ENCODE measurements around the gene PRKAG2. TPM values are rescaled to one million over a fixed set of nuclear protein-coding genes. Genes with fewer than 3 reads are reported as not detected.

The PRKAG2 gene
- total and polyA plus RNA-seq, 2 of the 8 experiments (the other 6 are each of a cell fraction or from before 2014, with no cell fraction given) = 7.5 to 18.1 TPM

DNA sequence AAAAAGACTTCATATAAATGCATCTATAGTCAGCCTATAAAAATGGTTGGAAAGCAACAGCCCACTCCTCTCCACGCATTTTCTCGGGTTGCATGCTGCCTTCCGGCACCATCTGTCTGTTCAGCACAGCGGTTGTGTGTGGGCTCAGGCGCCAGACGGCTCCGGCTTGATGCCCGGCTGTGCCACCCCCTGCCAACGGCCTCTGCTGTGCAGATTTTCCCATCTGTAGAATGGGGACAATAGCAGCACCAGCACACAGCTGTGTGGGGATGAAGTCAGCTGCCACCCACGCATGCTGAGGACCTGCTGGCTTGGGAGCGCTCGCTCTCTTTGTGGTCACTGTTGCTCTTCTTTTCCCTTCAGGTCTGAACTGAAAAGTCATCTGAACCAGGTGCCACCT, 19.5 kb downstream of the PRKAG2 start:
- no peaks in the 10 kb centered on the region for H3K79me2 ChIP-seq (ENCODE audit: control insufficient read depth in 1 of 2, insufficient read depth in 2 of 2, low read length in 2 of 2)
- no peak overlapping the region for H3K23ac ChIP-seq (ENCODE audit: insufficient read length)
- H2AFZ ChIP-seq (ENCODE audit: low read length) = no peak overlapping the region
- H3K9me3 ChIP-seq (ENCODE audit: insufficient read depth in 2 of 2, low read depth in 1 of 2, low read length in 1 of 2) = no peaks in the 10 kb centered on the region
- H2AK5ac ChIP-seq (ENCODE audit: low read depth, low read length) = no peak overlapping the region
- peaks cover 7% of the 10 kb centered on the region; the same call in 1 of the 2 replicates for H3K23me2 ChIP-seq (ENCODE audit: low read depth, low read length)
- no peak overlapping the region for H2BK20ac ChIP-seq (ENCODE audit: low read length)
- ChIA-PET POLR2A (ENCODE audit: partially characterized antibody) (no interaction called here), CTCF (ENCODE audit: partially characterized antibody) (interaction anchor here (0.7 kb wide), 1 partner anchor 146 kb away, joined by 3 read pairs; no protein-coding TSS in a partner anchor)
- no peak overlapping the region for H2BK5ac ChIP-seq (ENCODE audit: low read depth, low read length)
- no peak for DNase-seq (ENCODE audit: low read depth in 1 of 2, low spot score in 2 of 2)
- H3K4me1 ChIP-seq (replicated peaks in 1 of 4; ENCODE audit: control insufficient read depth in 3 of 4, insufficient read depth in 4 of 4, low read length in 3 of 4) = no peaks in the 10 kb centered on the region; a peak in 1 of 7 replicates
- no peak overlapping the region for H3K14ac ChIP-seq (ENCODE audit: insufficient read length)
- H3K9ac ChIP-seq (replicated peaks in 1 of 4; ENCODE audit: extremely low read depth in 1 of 4, low read depth in 3 of 4, low read length in 3 of 4) = no peak overlapping the region
- no peak overlapping the region for H3K56ac ChIP-seq (replicated peaks; ENCODE audit: insufficient read length, low read depth, low read length)
- H4K8ac ChIP-seq (ENCODE audit: extremely low read depth, insufficient read depth, low read length) = peak overlapping the region; percentile 8; the same call in 1 of the 2 replicates
- H4K20me1 ChIP-seq (replicated peaks in 1 of 2; ENCODE audit: control insufficient read depth in 1 of 2, insufficient read depth in 2 of 2, low read length in 2 of 2) = peaks cover 0 to 3% of the 10 kb centered on the region in 2 experiments
- no peak overlapping the region for H3K18ac ChIP-seq (ENCODE audit: extremely low read depth, low read length)
- FAIRE-seq = no peak
- H2BK12ac ChIP-seq (ENCODE audit: low read depth, low read length) = no peak overlapping the region
- H3K36me3 ChIP-seq (ENCODE audit: control insufficient read depth in 2 of 4, insufficient read depth in 4 of 4, low read length in 3 of 4) = no peaks in the 10 kb centered on the region
- no peak overlapping the region for H4K91ac ChIP-seq (replicated peaks; ENCODE audit: insufficient read length, low read length)
- H4K5ac ChIP-seq (ENCODE audit: insufficient read length, low read depth, low read length) = no peak overlapping the region
- H3K4me2 ChIP-seq (ENCODE audit: insufficient read depth in 1 of 2, low read depth in 2 of 2, low read length in 2 of 2) = no peak overlapping the region
- WGBS, 2 experiments (ENCODE audit: extremely low coverage in 1 of 2, insufficient coverage in 1 of 2, insufficient read length in 1 of 2, insufficient replicate concordance in 2 of 2, low coverage in 1 of 2, low lambda C conversion rate in 2 of 2, missing lambda C conversion rate in 1 of 2) = 90% methylated on average over 12 of the region's 12 CpGs; no CpG with 5 or more reads in 1 of the 2 experiments
- H3K27ac ChIP-seq (ENCODE audit: low read depth, low read length) = no peak overlapping the region
- H3K4me3 ChIP-seq (ENCODE audit: extremely low read depth in 1 of 4, insufficient read depth in 2 of 4, low read depth in 3 of 4, low read length in 4 of 4) = no peak overlapping the region
- H3K4ac ChIP-seq (replicated peaks; ENCODE audit: insufficient read length, low read depth, low read length) = no peak overlapping the region
- no peak overlapping the region for H2BK120ac ChIP-seq (replicated peaks; ENCODE audit: low read depth, low read length)
- no peaks in the 10 kb centered on the region for H3K79me1 ChIP-seq (ENCODE audit: low read depth, low read length)
- no peaks in the 10 kb centered on the region for H3K27me3 ChIP-seq (replicated peaks in 1 of 4; ENCODE audit: control insufficient read depth in 3 of 4, extremely low read depth in 1 of 4, insufficient read depth in 3 of 4, low read length in 3 of 4)
- H2BK15ac ChIP-seq (ENCODE audit: low read length) = no peak overlapping the region
- TF ChIP-seq RAD21 (IDR thresholded peaks at IDR 0.05 in 1 of 2, conservative IDR thresholded peaks at IDR 0.05 in 1 of 2; ENCODE audit: low read depth in 2 of 2, low read length in 2 of 2) = no peak

Measured in H1 (cell line).